Thoracic aorta (tissue), 2 donors: ENCODE data around the gene POLR2E. TPM values are rescaled to one million over a fixed set of nuclear protein-coding genes. Genes with fewer than 3 reads are reported as not detected.

Experiments
- ATAC-seq: fragments of 150-250 bp; one replicate; pipeline ENCODE4 v1.8.0; 2017; ENCODE audit warnings: low read depth; ENCODE audit not compliant: insufficient number of reproducible peaks, low FRiP score
- DNase-seq: peaks from one replicate; pipeline ENCODE4 v3.0.0-alpha.2; 2020; ENCODE audit warnings: low spot score
- H3K27ac ChIP-seq, 2 donors: fragments of 200-600 bp; sonication (generic); 1 replicate in 1 of 2; 2 replicates in 1 of 2; pipeline ENCODE4 v1.5.1; 2016; ENCODE audit warnings: mild to moderate bottlenecking in 2 of 2, moderate library complexity in 2 of 2
- H3K27me3 ChIP-seq: fragments of 200-600 bp; sonication (generic); replicated peaks from 2 replicates; pipeline ENCODE4 v1.6.0; 2016; ENCODE audit warnings: mild to moderate bottlenecking; ENCODE audit not compliant: insufficient read depth
- H3K36me3 ChIP-seq: fragments of 200-600 bp; sonication (generic); one replicate; pipeline ENCODE4 v1.5.1; 2016
- H3K4me1 ChIP-seq, 2 donors: fragments of 200-600 bp; sonication (generic); 1 replicate in 1 of 2; 2 replicates in 1 of 2; pipeline versions ENCODE4 v1.5.1 to v1.6.0; 2016; ENCODE audit warnings: low read depth in 2 of 2, mild to moderate bottlenecking in 1 of 2; ENCODE audit not compliant: control insufficient read depth in 1 of 2
- H3K4me3 ChIP-seq: fragments of 200-600 bp; sonication (generic); 2 replicates; pipeline ENCODE4 v1.5.1; 2016; ENCODE audit warnings: mild to moderate bottlenecking
- H3K9me3 ChIP-seq: fragments of 200-600 bp; sonication (generic); 2 replicates; pipeline ENCODE4 v1.5.1; 2016
- total RNA-seq, 2 donors: library from RNA; depleted of rRNA; stranded (reverse); fragments of >200 nt; gene quantifications; one replicate each; pipeline versions ENCODE4 v1.1.0 to v1.2.3, GENCODE V29; 2016
- TF ChIP-seq, protein P1 (sequence below): fragments of 200-600 bp; sonication (generic); IDR thresholded peaks from one replicate; pipeline ENCODE4 v1.5.1; 2019; ENCODE audit warnings: antibody characterized with exemption

The POLR2E gene
- total RNA-seq, result 100 to 1,000 TPM; 129 to 149 TPM

DNA sequence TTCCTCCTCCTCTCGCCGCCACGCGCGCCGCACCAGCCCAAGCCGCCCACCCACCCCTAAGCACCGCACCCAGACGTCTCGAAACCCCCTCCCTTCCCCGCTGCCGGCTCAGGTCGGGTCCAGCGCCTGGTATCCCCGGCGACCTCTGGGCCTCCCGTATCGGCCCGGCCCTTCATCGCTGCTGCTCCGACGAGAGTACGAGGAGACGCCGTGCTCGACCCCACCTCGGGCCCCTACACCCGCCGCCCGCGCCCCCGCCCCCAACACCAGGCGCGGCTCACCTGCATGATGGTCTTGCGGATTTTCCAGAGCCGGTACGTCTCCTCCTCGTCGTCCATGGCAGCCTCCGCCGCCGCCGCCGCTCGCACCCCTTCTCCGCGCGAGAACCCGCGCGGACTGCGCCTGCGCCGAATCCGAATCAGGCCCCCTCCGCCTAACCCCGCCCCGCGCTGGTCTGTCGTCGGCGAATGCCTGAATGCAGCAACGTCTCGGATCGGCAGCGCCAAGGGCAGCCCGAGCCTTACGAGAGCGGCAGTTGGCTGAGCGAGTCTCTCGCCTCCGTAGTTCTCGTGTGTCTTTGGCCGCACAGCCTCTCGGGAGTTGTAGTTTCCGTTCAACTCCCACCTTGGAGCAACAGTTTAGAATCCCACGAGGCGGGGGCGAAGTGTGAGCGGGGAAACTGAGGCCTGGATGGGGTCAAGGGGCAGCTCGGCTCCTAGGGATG is at the start of gene POLR2E:
Gene POLR2E (minus strand): TSS at position 398 of the 724 bp plus-strand sequence. CDS start 60 bp downstream, at position 338.
- Histone ChIP-seq H3K9me3 (no peaks in the 10 kb centered on the region), H3K27ac (peak within 1 kb of the TSS in 1 of 2 donors; percentile 45), H3K36me3 (peaks cover 9% of the 10 kb centered on the region), H3K4me3 (peak within 1 kb of the TSS; percentile 98), H3K4me1 (peaks cover 19 to 46% of the 10 kb centered on the region in 2 donors), H3K27me3 (no peaks in the 10 kb centered on the region)
- peak; percentile 92 for DNase-seq
- peak; percentile 84 for ATAC-seq
- TF ChIP-seq, protein P1, sequence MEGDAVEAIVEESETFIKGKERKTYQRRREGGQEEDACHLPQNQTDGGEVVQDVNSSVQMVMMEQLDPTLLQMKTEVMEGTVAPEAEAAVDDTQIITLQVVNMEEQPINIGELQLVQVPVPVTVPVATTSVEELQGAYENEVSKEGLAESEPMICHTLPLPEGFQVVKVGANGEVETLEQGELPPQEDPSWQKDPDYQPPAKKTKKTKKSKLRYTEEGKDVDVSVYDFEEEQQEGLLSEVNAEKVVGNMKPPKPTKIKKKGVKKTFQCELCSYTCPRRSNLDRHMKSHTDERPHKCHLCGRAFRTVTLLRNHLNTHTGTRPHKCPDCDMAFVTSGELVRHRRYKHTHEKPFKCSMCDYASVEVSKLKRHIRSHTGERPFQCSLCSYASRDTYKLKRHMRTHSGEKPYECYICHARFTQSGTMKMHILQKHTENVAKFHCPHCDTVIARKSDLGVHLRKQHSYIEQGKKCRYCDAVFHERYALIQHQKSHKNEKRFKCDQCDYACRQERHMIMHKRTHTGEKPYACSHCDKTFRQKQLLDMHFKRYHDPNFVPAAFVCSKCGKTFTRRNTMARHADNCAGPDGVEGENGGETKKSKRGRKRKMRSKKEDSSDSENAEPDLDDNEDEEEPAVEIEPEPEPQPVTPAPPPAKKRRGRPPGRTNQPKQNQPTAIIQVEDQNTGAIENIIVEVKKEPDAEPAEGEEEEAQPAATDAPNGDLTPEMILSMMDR, result no peak

DNA sequence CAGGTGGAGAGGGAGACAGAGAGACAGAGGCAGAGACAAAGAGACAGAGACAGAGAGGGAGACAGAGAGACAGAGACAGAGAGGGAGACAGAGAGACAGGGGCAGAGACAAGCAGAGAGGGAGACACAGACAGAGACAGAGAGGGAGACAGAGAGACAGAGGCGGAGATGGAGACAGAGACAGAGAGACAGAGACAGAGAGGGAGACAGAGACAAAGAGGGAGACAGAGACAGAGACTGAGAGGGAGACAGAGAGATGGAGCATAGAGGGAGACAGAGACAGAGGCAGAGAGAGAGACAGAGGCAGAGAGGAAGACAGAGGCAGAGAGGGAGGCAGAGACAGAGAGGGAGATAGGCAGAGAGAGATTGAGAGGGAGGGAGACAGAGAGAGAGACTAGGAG is 49.6 kb upstream of the POLR2E start:
- H3K27ac ChIP-seq, result no peak overlapping the region
- peaks cover 27% of the 10 kb centered on the region for H3K36me3 ChIP-seq
- no peak for ATAC-seq

DNA sequence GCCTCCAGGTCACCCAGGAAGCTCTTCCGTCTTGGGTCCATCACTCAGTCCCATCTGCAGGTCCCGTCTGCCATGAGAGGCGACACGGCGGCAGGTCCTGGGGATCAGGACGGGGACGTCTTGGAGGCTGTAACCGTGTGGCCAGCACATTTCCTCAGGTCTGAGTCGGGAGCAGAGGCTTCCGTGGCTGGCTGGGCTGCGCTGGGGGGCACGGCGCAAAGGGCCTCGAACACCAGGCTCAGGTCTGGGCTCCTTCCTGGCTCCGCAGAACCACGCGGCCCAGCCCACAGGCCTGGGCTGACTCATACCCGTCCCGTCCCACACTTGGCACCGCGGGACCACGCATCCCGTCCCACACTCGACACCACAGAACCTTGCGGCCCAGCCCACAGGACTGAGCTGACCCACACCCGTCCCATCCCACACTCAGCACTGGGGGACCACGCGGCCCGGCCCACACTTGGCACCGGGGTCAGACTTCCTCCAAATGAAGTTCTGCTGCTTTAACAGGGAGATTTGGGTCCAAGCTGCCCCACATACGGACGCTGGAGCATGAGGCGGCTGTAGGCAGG is 48.7 kb upstream of the POLR2E start:
- no peak overlapping the region for H3K4me3 ChIP-seq
- H3K27me3 ChIP-seq, result no peaks in the 10 kb centered on the region
- H3K27ac ChIP-seq, result no peak overlapping the region
- H3K36me3 ChIP-seq, result peaks cover 24% of the 10 kb centered on the region
- no peak for DNase-seq
- no peak for ATAC-seq
- TF ChIP-seq, protein P1, result no peak
- no peaks in the 10 kb centered on the region for H3K4me1 ChIP-seq
- H3K9me3 ChIP-seq, result no peaks in the 10 kb centered on the region

More for the DNA sequence above, 49.6 kb upstream of the POLR2E start:
- no peak for DNase-seq
- TF ChIP-seq, protein P1, result no peak
- Histone ChIP-seq H3K4me1 (no peaks in the 10 kb centered on the region), H3K27me3 (no peaks in the 10 kb centered on the region), H3K4me3 (no peak overlapping the region), H3K9me3 (no peaks in the 10 kb centered on the region)

DNA sequence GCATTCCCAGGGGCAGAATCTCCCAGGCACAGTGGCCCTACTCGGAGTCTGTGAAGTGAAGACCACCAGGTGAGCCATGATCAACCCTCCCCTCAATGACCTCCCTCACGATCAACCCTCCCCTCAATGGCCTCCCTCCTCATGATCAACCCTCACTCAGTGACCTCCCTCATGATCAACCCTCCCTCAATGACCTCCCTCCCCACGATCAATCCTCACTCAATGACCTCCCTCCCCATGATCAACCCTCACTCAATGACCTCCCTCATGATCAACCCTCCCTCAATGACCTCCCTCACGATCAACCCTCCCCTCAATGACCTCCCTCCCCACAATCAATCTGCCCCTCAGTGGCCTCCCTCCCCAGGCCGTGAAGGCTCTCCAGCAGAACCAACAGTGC is 46.8 kb upstream of the POLR2E start:
- DNase-seq, result no peak
- TF ChIP-seq, protein P1, result no peak
- H3K36me3 ChIP-seq, result peaks cover 15% of the 10 kb centered on the region

DNA sequence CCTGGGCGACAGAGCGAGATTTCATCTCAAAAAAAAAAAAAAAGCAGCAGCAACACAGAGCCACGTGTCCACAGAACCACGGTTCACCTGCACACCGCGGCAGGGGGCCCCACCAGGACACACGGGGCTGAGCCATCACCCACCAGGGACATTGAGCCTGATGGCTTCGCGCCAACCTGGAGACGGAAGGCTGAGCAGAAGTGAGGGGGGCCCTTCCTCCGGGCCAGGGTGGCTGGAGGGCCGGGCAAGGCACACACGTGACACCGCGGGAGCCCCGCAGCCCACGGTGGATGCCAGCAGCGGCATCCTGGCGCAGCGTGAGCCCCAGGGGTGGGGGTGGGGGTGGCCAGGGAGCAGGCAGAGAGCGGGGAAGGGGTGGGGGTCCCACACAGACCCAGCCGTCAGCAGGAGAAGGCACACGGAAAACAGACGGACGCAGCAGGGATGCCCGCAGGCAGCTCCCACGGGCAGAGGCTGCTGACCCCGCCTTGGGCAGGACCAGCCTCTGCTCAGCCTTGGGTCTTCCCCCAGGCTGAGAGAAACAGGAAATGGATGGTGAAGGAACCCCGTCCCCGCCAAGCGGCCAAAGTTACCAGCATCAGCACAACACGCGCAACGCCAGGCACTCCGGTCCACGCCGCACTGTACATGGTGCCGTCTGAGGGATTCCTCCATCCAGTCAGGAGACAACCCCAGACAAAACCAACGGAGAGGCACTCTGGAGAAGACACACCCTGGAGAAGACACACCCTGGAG is 45.3 kb upstream of the POLR2E start:
- TF ChIP-seq, protein P1, result no peak
- H3K27me3 ChIP-seq, result no peaks in the 10 kb centered on the region
- peaks cover 10% of the 10 kb centered on the region for H3K36me3 ChIP-seq
- no peaks in the 10 kb centered on the region for H3K9me3 ChIP-seq
- no peak for ATAC-seq
- H3K27ac ChIP-seq, result no peak overlapping the region
- DNase-seq, result no peak
- H3K4me1 ChIP-seq, result peaks cover 0 to 12% of the 10 kb centered on the region in 2 donors
- no peak overlapping the region for H3K4me3 ChIP-seq

More for the DNA sequence above, 46.8 kb upstream of the POLR2E start:
- Histone ChIP-seq H3K4me3 (no peak overlapping the region), H3K27me3 (no peaks in the 10 kb centered on the region), H3K9me3 (no peaks in the 10 kb centered on the region), H3K27ac (no peak overlapping the region), H3K4me1 (no peaks in the 10 kb centered on the region)
- ATAC-seq, result peak; percentile 54
